Measurements from ENCODE around the gene COBL. TPM values are rescaled to one million over a fixed set of nuclear protein-coding genes. Genes with fewer than 3 reads are reported as not detected.

Gene COBL
- total RNA-seq, 1 experiment from 2014 or later, result 52.3 TPM

GRCh38 chr7:51151455-51151854 lies 165.2 kb downstream of the COBL start:
- no peak overlapping the region for H3K27ac Mint-ChIP-seq
- H3K79me2 ChIP-seq (ENCODE audit: insufficient read depth, low read length), result no peaks in the 10 kb centered on the region
- H3K56ac ChIP-seq (ENCODE audit: insufficient read length, low read depth, low read length), result no peak overlapping the region
- no peak for TF ChIP-seq CTCF (conservative IDR thresholded peaks at IDR 0.05)
- no peak for DNase-seq
- H2BK20ac ChIP-seq (ENCODE audit: low read depth, low read length, poor library complexity, severe bottlenecking), result no peak overlapping the region
- no peak overlapping the region for H2AK5ac ChIP-seq (ENCODE audit: insufficient read length, low read length)
- H3K4ac ChIP-seq (ENCODE audit: low read depth, low read length), result no peak overlapping the region
- no peaks in the 10 kb centered on the region for H3K27me3 Mint-ChIP-seq (ENCODE audit: low read depth)
- no peaks in the 10 kb centered on the region for H4K20me1 ChIP-seq (ENCODE audit: control insufficient read depth, insufficient read depth, insufficient read length)
- no peak overlapping the region for H2BK15ac ChIP-seq (ENCODE audit: low read depth, low read length)
- no peak overlapping the region for H3K4me2 ChIP-seq (ENCODE audit: insufficient read depth, insufficient read length, low read length)
- WGBS (ENCODE audit: extremely low coverage, insufficient read length, low lambda C conversion rate), result no CpG with 5 or more reads among the region's 3 CpGs
- H2BK120ac ChIP-seq (ENCODE audit: low read depth, low read length, poor library complexity, severe bottlenecking), result no peak overlapping the region
- H3K4me1 Mint-ChIP-seq, result peaks cover 13 to 14% of the 10 kb centered on the region in 2 experiments
- H3K27ac ChIP-seq (ENCODE audit: insufficient read length, low read depth, low read length), result no peak overlapping the region
- no peaks in the 10 kb centered on the region for H3K23me2 ChIP-seq (ENCODE audit: insufficient read length, low read depth, low read length, poor library complexity, severe bottlenecking)
- no peaks in the 10 kb centered on the region for H3K79me1 ChIP-seq (ENCODE audit: insufficient read depth, low read depth, low read length, poor library complexity, severe bottlenecking)
- peaks cover 23 to 24% of the 10 kb centered on the region in 2 experiments for H3K9me3 Mint-ChIP-seq
- peaks cover 9% of the 10 kb centered on the region; the same call in 1 of the 2 replicates for H3K4me1 ChIP-seq (ENCODE audit: insufficient read depth, low read length)
- H2BK5ac ChIP-seq (ENCODE audit: insufficient read length, low read length), result no peak overlapping the region
- no peaks in the 10 kb centered on the region for H3K27me3 ChIP-seq (ENCODE audit: insufficient read depth, low read length)
- H4K91ac ChIP-seq (ENCODE audit: insufficient read length, low read depth, low read length), result no peak overlapping the region
- H3K23ac ChIP-seq (ENCODE audit: insufficient read length, low read depth, low read length), result no peak overlapping the region
- H2BK12ac ChIP-seq (ENCODE audit: insufficient read length, low read depth, low read length), result no peak overlapping the region
- H3K4me3 Mint-ChIP-seq, result no peak overlapping the region
- H2AFZ ChIP-seq (ENCODE audit: low read length), result no peak overlapping the region
- H3K14ac ChIP-seq (ENCODE audit: insufficient read depth, low read length), result no peak overlapping the region
- H3T11ph ChIP-seq (ENCODE audit: low read length), result no peak overlapping the region
- peaks cover 12 to 40% (median 40%) of the 10 kb centered on the region in 3 experiments for H3K36me3 Mint-ChIP-seq (ENCODE audit: insufficient read depth in 1 of 3, low read depth in 3 of 3)
- H3K18ac ChIP-seq (ENCODE audit: insufficient read length, low read depth, low read length), result no peak overlapping the region
- H4K8ac ChIP-seq (replicated peaks; ENCODE audit: insufficient read length, low read depth, low read length), result no peak overlapping the region
- H4K5ac ChIP-seq (ENCODE audit: insufficient read length, low read depth, low read length), result no peak overlapping the region
- H3K9ac ChIP-seq (ENCODE audit: extremely low read depth, insufficient read length, low read length), result no peak overlapping the region
- H3K9me3 ChIP-seq (ENCODE audit: control insufficient read depth, low read depth, low read length), result no peaks in the 10 kb centered on the region

Data from H9 (cell line).